22Rv1 (cell line): ENCODE data around the gene OR13F1.

Experiments
- H3K27ac ChIP-seq: fragments of 450-650 bp; 2 replicates; pipeline ENCODE4 v1.5.1; 2017
- CTCF ChIP-seq: fragments of 450-650 bp; IDR thresholded peaks from 2 replicates; pipeline ENCODE4 v1.5.1; 2017; ENCODE audit warnings: mild to moderate bottlenecking
- ZFX ChIP-seq: fragments of 450-650 bp; IDR thresholded peaks from 2 replicates; pipeline ENCODE4 v1.6.1; 2017; ENCODE audit warnings: antibody characterized with exemption, borderline replicate concordance

The OR13F1 gene

GRCh38 chr9:104553261-104553660, 49.2 kb downstream of the OR13F1 start:
- TF ChIP-seq CTCF (no peak), ZFX (no peak)

More at GRCh38 chr9:104553261-104553660, 49.2 kb downstream of the OR13F1 start:
- H3K27ac ChIP-seq, result no peak overlapping the region
